Calu3 (cell line): ENCODE data around the gene ANO9. TPM values are rescaled to one million over a fixed set of nuclear protein-coding genes. Genes with fewer than 3 reads are reported as not detected.

ENCODE experiments used
- BruUV-seq: library from RNA; stranded (reverse); fragments of 400-500 nt; replicated peaks from 2 replicates; lab custom pipeline; 2021; lab: Mats Ljungman, UMichigan
- CTCF ChIA-PET: fragments of 300-600 bp; sonication (Branson Sonifier 250); formaldehyde crosslinking; loops from one replicate; lab custom pipeline; 2022; ENCODE audit warnings: antibody characterized with exemption; lab: Charles Lee
- DNase-seq: peaks from one replicate; pipeline ENCODE4 v3.0.0; 2022
- H3K27ac Mint-ChIP-seq: one replicate; pipeline ENCODE4 v1.8.0; 2022; ENCODE audit warnings: mixed read lengths; ENCODE audit not compliant: unreplicated experiment
- H3K27me3 Mint-ChIP-seq: one replicate; pipeline ENCODE4 v1.8.0; 2022; ENCODE audit warnings: mixed read lengths; ENCODE audit not compliant: unreplicated experiment
- H3K36me3 Mint-ChIP-seq: one replicate; pipeline ENCODE4 v1.8.0; 2022; ENCODE audit warnings: mild to moderate bottlenecking, moderate library complexity, mixed read lengths; ENCODE audit not compliant: insufficient read depth, unreplicated experiment
- H3K4me1 Mint-ChIP-seq: one replicate; pipeline ENCODE4 v1.8.0; 2022; ENCODE audit warnings: mild to moderate bottlenecking, low read depth, mixed read lengths; ENCODE audit not compliant: unreplicated experiment
- H3K4me3 Mint-ChIP-seq: one replicate; pipeline ENCODE4 v1.8.0; 2022; ENCODE audit warnings: mild to moderate bottlenecking, low read depth, moderate library complexity, mixed read lengths; ENCODE audit not compliant: unreplicated experiment
- H3K9me3 Mint-ChIP-seq: one replicate; pipeline ENCODE4 v1.8.0; 2022; ENCODE audit warnings: low read depth, mixed read lengths; ENCODE audit not compliant: unreplicated experiment
- CTCF ChIP-seq: fragments of 200-600 bp; IDR thresholded peaks from one replicate; pipeline ENCODE4 v1.8.0; 2022; ENCODE audit warnings: antibody characterized with exemption; ENCODE audit not compliant: unreplicated experiment
- intact Hi-C: fragments of 100-400 bp; cut with micrococcal nuclease; formaldehyde crosslinking; loops from one replicate; pipeline ENCODE4 v1.10.0; 2022; ENCODE audit not compliant: unreplicated experiment
- total RNA-seq: library from RNA; stranded (reverse); gene quantifications from 2 replicates; pipeline ENCODE4 v1.2.3, GENCODE V29; 2022

The ANO9 gene
- total RNA-seq, 1 experiment from 2014 or later: 27.2 TPM

DNA sequence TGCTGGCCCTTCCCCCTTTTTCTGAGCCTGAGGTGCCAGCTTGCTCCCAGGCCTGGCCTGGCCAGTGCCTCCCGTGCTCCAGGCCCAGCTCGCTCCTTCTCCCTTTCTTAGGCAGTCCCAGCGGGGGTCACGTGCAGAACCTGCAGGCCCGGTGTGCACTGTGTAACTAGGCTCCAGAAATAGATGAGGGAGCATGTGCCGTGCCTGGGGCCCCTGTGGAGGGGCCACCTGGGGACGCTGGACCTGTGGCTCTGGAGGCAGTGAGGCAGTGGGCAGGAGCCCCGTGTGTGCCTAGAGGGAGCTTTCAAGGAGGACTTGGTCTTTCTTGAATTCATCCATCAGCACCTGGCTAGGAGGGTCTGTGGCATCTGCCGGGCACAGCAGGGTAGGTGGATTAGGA, 19.8 kb upstream of the ANO9 start:
- no peak overlapping the region for H3K4me3 Mint-ChIP-seq
- no peaks in the 10 kb centered on the region for H3K9me3 Mint-ChIP-seq
- no TSS peak for BruUV-seq
- no peaks in the 10 kb centered on the region for H3K27me3 Mint-ChIP-seq
- CTCF ChIA-PET: no interaction called here
- no peak for DNase-seq
- intact Hi-C loops: no loop called here
- TF ChIP-seq CTCF: no peak
- no peaks in the 10 kb centered on the region for H3K4me1 Mint-ChIP-seq
- peaks cover 9% of the 10 kb centered on the region for H3K36me3 Mint-ChIP-seq
- no peak overlapping the region for H3K27ac Mint-ChIP-seq

DNA sequence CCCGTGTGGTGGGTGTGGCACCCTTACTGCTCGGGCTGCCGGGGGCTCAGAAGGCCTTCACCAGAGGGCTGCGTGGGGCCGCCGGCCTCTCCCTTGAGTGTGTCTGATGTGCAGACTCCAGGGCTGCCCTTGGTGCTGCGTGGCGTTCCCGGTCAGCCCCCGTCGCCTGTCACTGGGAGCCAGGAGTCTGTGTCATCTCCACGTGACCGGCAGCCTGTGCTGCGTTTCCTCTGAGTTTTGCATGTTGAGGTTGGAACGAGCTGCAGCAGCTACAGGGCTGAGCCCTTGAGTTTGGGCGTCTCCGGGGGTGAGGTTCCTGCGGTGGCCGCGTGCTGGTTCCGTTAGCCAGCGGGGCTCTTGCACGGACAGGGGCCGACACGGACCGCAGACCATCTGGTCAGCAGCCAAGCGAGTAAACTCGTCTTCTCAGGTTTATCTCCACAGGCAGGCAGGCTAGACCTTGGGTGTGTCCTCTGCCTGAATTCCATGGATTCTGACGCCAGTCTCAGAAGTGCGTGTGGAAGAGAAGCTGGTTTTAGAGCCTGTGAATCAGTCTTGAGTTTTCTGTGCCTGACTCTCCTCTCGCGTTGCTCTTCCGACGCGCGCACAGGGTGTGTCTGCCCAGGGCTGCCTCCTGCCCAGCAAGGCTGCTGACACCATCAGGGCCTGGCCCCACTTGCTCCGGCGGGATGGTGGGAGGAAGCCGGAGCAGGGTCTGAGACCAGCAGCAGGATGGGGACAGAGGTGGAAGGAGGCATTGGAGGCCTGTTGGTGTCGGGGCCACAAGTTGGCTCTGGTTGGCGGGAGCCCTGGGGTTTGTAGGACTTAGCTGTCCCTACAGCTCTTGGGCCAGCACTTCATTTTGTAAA, 18.8 kb upstream of the ANO9 start:
- BruUV-seq: no TSS peak
- CTCF ChIA-PET: interaction anchor here (0.5 kb wide), 2 partner anchors 8 to 11 kb away, joined by 3 to 7 read pairs; no protein-coding TSS in a partner anchor
- no peaks in the 10 kb centered on the region for H3K27me3 Mint-ChIP-seq
- TF ChIP-seq CTCF: no peak
- H3K36me3 Mint-ChIP-seq: peaks cover 9% of the 10 kb centered on the region
- no peaks in the 10 kb centered on the region for H3K4me1 Mint-ChIP-seq
- no peak overlapping the region for H3K4me3 Mint-ChIP-seq
- no peak for DNase-seq
- intact Hi-C loops: no loop called here
- no peak overlapping the region for H3K27ac Mint-ChIP-seq
- H3K9me3 Mint-ChIP-seq: no peaks in the 10 kb centered on the region

DNA sequence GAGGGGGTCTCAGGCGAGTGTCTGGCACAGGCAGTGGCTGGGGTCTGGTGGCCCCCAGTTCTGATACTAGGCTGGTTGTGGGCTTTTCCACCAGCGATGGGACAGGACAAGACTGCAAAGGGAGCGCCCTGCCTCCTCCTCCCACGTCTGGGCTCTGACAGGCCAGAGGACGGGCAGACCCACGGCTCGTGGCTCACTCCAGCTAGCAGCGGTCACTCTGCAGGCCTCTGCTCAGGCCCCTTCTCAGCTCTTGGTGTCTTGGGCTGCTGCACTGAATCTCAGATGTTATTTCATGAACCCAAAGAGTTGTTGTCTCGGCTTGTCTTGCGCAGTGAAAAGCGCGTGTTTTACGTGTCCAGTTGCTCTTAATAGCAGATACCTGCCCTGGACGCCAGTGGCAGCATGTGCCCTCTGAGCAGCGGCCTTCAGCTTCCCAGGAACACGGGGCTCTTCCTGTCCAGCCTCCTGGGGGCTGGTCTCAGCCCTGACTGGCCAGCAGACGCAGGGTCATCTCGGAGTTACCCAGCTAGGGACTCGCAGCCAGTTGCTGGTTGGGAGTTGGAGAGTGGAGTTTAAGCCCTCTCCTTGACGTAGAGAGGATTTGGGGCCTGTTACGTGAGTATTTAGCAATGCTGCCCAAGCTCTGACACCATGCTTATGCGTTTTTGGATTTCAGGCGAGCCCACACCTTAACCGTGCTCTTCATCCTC, 17.9 kb upstream of the ANO9 start:
- Mint-ChIP-seq H3K27me3 (no peaks in the 10 kb centered on the region), H3K4me1 (no peaks in the 10 kb centered on the region), H3K9me3 (no peaks in the 10 kb centered on the region), H3K4me3 (no peak overlapping the region), H3K27ac (no peak overlapping the region), H3K36me3 (peaks cover 9% of the 10 kb centered on the region)
- BruUV-seq: no TSS peak
- TF ChIP-seq CTCF: no peak
- DNase-seq: no peak
- intact Hi-C loops: no loop called here
- CTCF ChIA-PET: interaction anchor here (0.5 kb wide), 1 partner anchor 9 kb away, joined by 3 read pairs; no protein-coding TSS in a partner anchor

DNA sequence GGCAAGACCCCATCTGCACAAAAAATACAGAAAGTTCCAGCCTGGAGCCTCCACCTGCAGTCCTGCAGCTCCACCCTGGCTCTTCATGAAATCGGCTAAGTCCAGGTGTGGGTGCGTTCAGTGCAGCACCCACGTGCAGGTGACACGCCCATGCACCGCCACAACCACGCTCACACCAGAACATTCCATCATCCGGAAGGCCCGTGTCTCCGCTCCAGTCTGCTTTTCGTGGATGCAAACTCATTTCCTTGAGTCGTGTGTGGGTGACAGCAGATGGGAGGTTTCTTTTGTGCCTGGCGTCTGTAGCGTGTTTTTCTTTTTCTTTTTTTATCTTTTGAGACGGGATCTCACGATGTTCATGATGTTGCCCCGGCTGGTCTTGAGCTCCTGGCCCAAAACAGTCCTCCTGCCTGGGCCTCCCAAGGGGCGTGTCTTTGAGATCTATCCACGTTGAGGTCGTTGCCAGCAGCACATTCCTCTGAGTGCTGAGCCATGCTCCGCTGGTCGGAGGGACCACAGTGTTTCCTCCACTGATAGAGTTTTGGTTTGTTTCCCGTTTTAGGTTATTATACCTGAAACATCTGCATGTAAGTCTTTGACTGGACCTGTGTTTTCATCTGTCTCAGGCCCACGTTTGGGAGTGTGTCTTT, 15.4 kb upstream of the ANO9 start:
- no peaks in the 10 kb centered on the region for H3K27me3 Mint-ChIP-seq
- H3K4me3 Mint-ChIP-seq: no peak overlapping the region
- H3K27ac Mint-ChIP-seq: no peak overlapping the region
- H3K9me3 Mint-ChIP-seq: no peaks in the 10 kb centered on the region
- intact Hi-C loops: no loop called here
- H3K36me3 Mint-ChIP-seq: peaks cover 5% of the 10 kb centered on the region
- CTCF ChIA-PET: interaction anchor here (0.6 kb wide), 1 partner anchor 539 kb away, joined by 5 read pairs; no protein-coding TSS in a partner anchor
- BruUV-seq: no TSS peak
- no peak for DNase-seq
- no peak for TF ChIP-seq CTCF
- H3K4me1 Mint-ChIP-seq: no peaks in the 10 kb centered on the region
